SK-N-SH (cell line): ENCODE measurements around the gene APC. TPM values are rescaled to one million over a fixed set of nuclear protein-coding genes. Genes with fewer than 3 reads are reported as not detected.

ENCODE experiments used
- CTCF ChIA-PET: fragments of 300-600, 350-600 bp; formaldehyde crosslinking; extraction: SDS; loops from one replicate; lab custom pipeline; 2021; lab: Yijun Ruan, JAX
- POLR2A ChIA-PET: fragments of 350-600 bp; sonication (Branson Sonifier 250); formaldehyde crosslinking; extraction: SDS; loops from one replicate; lab custom pipeline; 2020; ENCODE audit warnings: antibody characterized with exemption, inconsistent platforms; lab: Yijun Ruan, JAX
- DNase-seq: peaks from one replicate; pipeline ENCODE4 v3.0.0; 2012
- H2AFZ ChIP-seq: fragments of 200-600 bp; sonication (generic); 2 replicates; pipeline ENCODE4 v1.8.1; 2016; ENCODE audit warnings: antibody characterized with exemption, mild to moderate bottlenecking, low read depth
- H3F3A ChIP-seq: fragments of 200-600 bp; sonication (generic); replicated peaks from 2 replicates; pipeline ENCODE3; 2016; ENCODE audit warnings: antibody characterized with exemption, mild to moderate bottlenecking; ENCODE audit not compliant: insufficient read depth
- H3K27ac ChIP-seq, 2 experiments: fragments of 200-500 bp in 1 of 2; fragments of 200-600 bp in 1 of 2; sonication (Bioruptor generic) in 1 of 2; sonication (generic), shearing (Covaris generic) in 1 of 2; 2 replicates each; pipeline versions ENCODE4 v1.5.1 to v1.6.1; 2014 to 2016; ENCODE audit warnings: low read depth in 2 of 2, inconsistent platforms in 1 of 2, low read length in 1 of 2, mild to moderate bottlenecking in 1 of 2, mixed read lengths in 1 of 2
- H3K27me3 ChIP-seq: fragments of 200-600 bp; sonication (generic), shearing (Covaris generic); 2 replicates; pipeline ENCODE4 v1.6.1; 2016; ENCODE audit warnings: mixed run types; ENCODE audit not compliant: insufficient read depth
- H3K36me3 ChIP-seq, 2 experiments: fragments of 200-500 bp in 1 of 2; fragments of 200-600 bp in 1 of 2; sonication (Bioruptor generic) in 1 of 2; sonication (generic) in 1 of 2; replicated peaks in 1 of 2; 2 replicates each; pipeline versions ENCODE3 to v1.5.1; 2014 to 2016; ENCODE audit warnings: low read length in 1 of 2, mild to moderate bottlenecking in 1 of 2; ENCODE audit not compliant: insufficient read depth in 2 of 2, control insufficient read depth in 1 of 2
- H3K4me1 ChIP-seq, 2 experiments: fragments of 200-500 bp in 1 of 2; fragments of 200-600 bp in 1 of 2; sonication (Bioruptor generic) in 1 of 2; sonication (generic), shearing (Covaris generic) in 1 of 2; 2 replicates each; pipeline versions ENCODE4 v1.5.1 to v1.6.1; 2014 to 2016; ENCODE audit warnings: low read depth in 1 of 2, low read length in 1 of 2, mixed run types in 1 of 2; ENCODE audit not compliant: insufficient read depth in 2 of 2, control insufficient read depth in 1 of 2
- H3K4me2 ChIP-seq: fragments of 200-600 bp; sonication (generic), shearing (Covaris generic); 2 replicates; pipeline ENCODE4 v1.6.1; 2017; ENCODE audit warnings: mixed run types
- H3K4me3 ChIP-seq, 2 experiments: fragments of 200-500 bp in 1 of 2; fragments of 200-600 bp in 1 of 2; sonication (Bioruptor generic) in 1 of 2; sonication (generic), shearing (Covaris generic) in 1 of 2; 2 replicates each; pipeline versions ENCODE4 v1.5.1 to v1.8.1; 2014 to 2016; ENCODE audit warnings: low read depth in 2 of 2, inconsistent platforms in 1 of 2, low read length in 1 of 2, mild to moderate bottlenecking in 1 of 2, mixed read lengths in 1 of 2, moderate library complexity in 1 of 2
- H3K79me2 ChIP-seq: fragments of 200-600 bp; sonication (generic); 2 replicates; pipeline ENCODE4 v1.8.1; 2017; ENCODE audit warnings: mild to moderate bottlenecking; ENCODE audit not compliant: insufficient read depth
- H3K9ac ChIP-seq: fragments of 200-600 bp; sonication (generic); 2 replicates; pipeline ENCODE4 v1.6.1; 2017; ENCODE audit warnings: mixed run types
- H3K9me2 ChIP-seq: fragments of 200-600 bp; sonication (generic); 2 replicates; pipeline ENCODE4 v1.6.1; 2017; ENCODE audit warnings: mixed run types
- H3K9me3 ChIP-seq: fragments of 200-600 bp; sonication (generic); 2 replicates; pipeline ENCODE4 v1.6.1; 2017; ENCODE audit warnings: mixed run types, mild to moderate bottlenecking, moderate library complexity
- H4K20me1 ChIP-seq: fragments of 200-600 bp; sonication (generic); 2 replicates; pipeline ENCODE4 v1.6.1; 2017; ENCODE audit warnings: mild to moderate bottlenecking, mixed run types; ENCODE audit not compliant: insufficient read depth
- CHD2 ChIP-seq: fragments of 150-350 bp; IDR thresholded peaks from 2 replicates; pipeline ENCODE4 v1.6.1; 2018; ENCODE audit warnings: low read length; ENCODE audit not compliant: partially characterized antibody
- CTCF ChIP-seq: fragments of 200-600 bp; sonication (generic); IDR thresholded peaks from 2 replicates; pipeline ENCODE4 v1.6.1; 2017; ENCODE audit warnings: antibody characterized with exemption, mild to moderate bottlenecking, moderate library complexity
- ELF1 ChIP-seq: IDR thresholded peaks from 2 replicates; pipeline ENCODE4 v1.4.0; 2012
- FOXJ3 ChIP-seq: sonication (generic); formaldehyde crosslinking; IDR thresholded peaks from 2 replicates; pipeline ENCODE4 v1.5.1; 2020; ENCODE audit warnings: mild to moderate bottlenecking, missing genetic modification reagents
- FOXM1 ChIP-seq: IDR thresholded peaks from 2 replicates; pipeline ENCODE4 v1.4.0; 2012; ENCODE audit warnings: low read depth, mild to moderate bottlenecking
- GATA2 ChIP-seq: sonication (generic); formaldehyde crosslinking; IDR thresholded peaks from 2 replicates; pipeline ENCODE4 v1.5.0; 2020; ENCODE audit warnings: mild to moderate bottlenecking, missing genetic modification reagents
- IRF3 ChIP-seq: fragments of 150-350 bp; IDR thresholded peaks from 2 replicates; pipeline ENCODE4 v1.6.1; 2016; ENCODE audit warnings: mild to moderate bottlenecking, low read depth, low read length
- JUND ChIP-seq: IDR thresholded peaks from 2 replicates; pipeline ENCODE4 v1.4.0; 2012
- MEF2A ChIP-seq: IDR thresholded peaks from 2 replicates; pipeline ENCODE4 v1.4.0; 2012; ENCODE audit warnings: low read depth, borderline replicate concordance
- NFIC ChIP-seq: IDR thresholded peaks from 2 replicates; pipeline ENCODE4 v1.4.0; 2012; ENCODE audit warnings: borderline replicate concordance
- NRF1 ChIP-seq: IDR thresholded peaks from 2 replicates; pipeline ENCODE4 v1.6.1; 2012; ENCODE audit warnings: low read depth, mild to moderate bottlenecking, low read length
- POLR2AphosphoS5 ChIP-seq: IDR thresholded peaks from 2 replicates; pipeline ENCODE4 v1.6.1; 2012; ENCODE audit warnings: low read depth, low read length
- REST ChIP-seq: IDR thresholded peaks from 2 replicates; pipeline ENCODE4 v1.6.1; 2012; ENCODE audit warnings: mild to moderate bottlenecking, low read depth, low read length, moderate library complexity
- RFX5 ChIP-seq: IDR thresholded peaks from 2 replicates; pipeline ENCODE4 v1.6.1; 2012; ENCODE audit warnings: mild to moderate bottlenecking, improper control_type of control experiment, low read length
- SIN3A ChIP-seq: IDR thresholded peaks from 2 replicates; pipeline ENCODE4 v1.6.1; 2012; ENCODE audit warnings: low read depth, mild to moderate bottlenecking, low read length, moderate library complexity, borderline replicate concordance
- SMC3 ChIP-seq: IDR thresholded peaks from 2 replicates; pipeline ENCODE4 v1.6.1; 2012; ENCODE audit warnings: low read depth, low read length, improper control_type of control experiment
- USF2 ChIP-seq: fragments of 150-350 bp; IDR thresholded peaks from 2 replicates; pipeline ENCODE4 v1.6.1; 2017; ENCODE audit warnings: antibody characterized with exemption, low read length, low read depth, borderline replicate concordance
- YY1 ChIP-seq: IDR thresholded peaks from 2 replicates; pipeline ENCODE4 v1.4.0; 2012; ENCODE audit warnings: low read depth, mild to moderate bottlenecking
- ZBTB33 ChIP-seq: IDR thresholded peaks from 2 replicates; pipeline ENCODE4 v1.4.0; 2012; ENCODE audit warnings: low read depth, borderline replicate concordance
- WGBS: methylation state at CpG from one replicate; pipeline ENCODE4 v1.1.6; 2017; ENCODE audit warnings: low lambda C conversion rate; 5-methylcytosine and 5-hydroxymethylcytosine counted together
- polyA plus RNA-seq, 3 experiments: library from polyadenylated mRNA; depleted of rRNA; stranded (reverse); fragments of >200 nt; gene quantifications; 2 replicates each; pipeline ENCODE4 v1.2.3, GENCODE V29; 2012

APC gene
- polyA plus RNA-seq, 1 of the 3 experiments (the other 2 are of a cell fraction) = 5.1 TPM

- Histone ChIP-seq H2AFZ (no peak overlapping the region), H3K9me2 (no peaks in the 10 kb centered on the region), H3K36me3 (no peaks in the 10 kb centered on the region), H3K9me3 (no peaks in the 10 kb centered on the region), H3F3A (peaks cover 22% of the 10 kb centered on the region), H3K4me3 (no peak overlapping the region), H3K9ac (no peak overlapping the region), H4K20me1 (no peaks in the 10 kb centered on the region), H3K79me2 (peaks cover 67% of the 10 kb centered on the region), H3K4me1 (peaks cover 0 to 16% of the 10 kb centered on the region in 2 experiments; a peak in 2 of 4 replicates), H3K27ac (no peak overlapping the region), H3K27me3 (no peaks in the 10 kb centered on the region), H3K4me2 (no peak overlapping the region)
- POLR2A ChIA-PET = no interaction called here
- 97% methylated on average over 5 of the region's 5 CpGs for WGBS
- CTCF ChIA-PET = interaction anchor here (1.1 kb wide), 1 partner anchor 41 kb away, joined by 3 read pairs; no protein-coding TSS in a partner anchor
- DNase-seq = no peak
- no peak for TF ChIP-seq POLR2AphosphoS5
- no peak for TF ChIP-seq FOXM1
- no peak for TF ChIP-seq FOXJ3 (CRISPR knock-in tag)
- no peak for TF ChIP-seq YY1
- TF ChIP-seq REST = no peak
- no peak for TF ChIP-seq JUND
- TF ChIP-seq SMC3 = no peak
- no peak for TF ChIP-seq CHD2
- TF ChIP-seq SIN3A = no peak
- TF ChIP-seq USF2 = no peak
- no peak for TF ChIP-seq NFIC
- TF ChIP-seq NRF1 = no peak
- no peak for TF ChIP-seq MEF2A
- no peak for TF ChIP-seq RFX5
- no peak for TF ChIP-seq GATA2 (CRISPR knock-in tag)
- no peak for TF ChIP-seq ELF1
- no peak for TF ChIP-seq ZBTB33
- no peak for TF ChIP-seq IRF3
- no peak for TF ChIP-seq CTCF
These were observed 5.6 kb upstream of the APC start for GRCh38 chr5:112732131-112732530.
